Small intestine (tissue), 7 donors: ENCODE results near the gene ETFDH. TPM values are rescaled to one million over a fixed set of nuclear protein-coding genes. Genes with fewer than 3 reads are reported as not detected.

Experiments
- DNase-seq, 2 donors: peaks; one replicate each; pipeline versions ENCODE4 v3.0.0 to v3.0.0-alpha.2; 2013
- FAIRE-seq: peaks from 2 replicates; lab custom pipeline; 2012; peaks lifted over from hg19 to GRCh38; lab: Jason Lieb, UNC
- H3K27ac ChIP-seq, 3 donors: one replicate each; pipeline ENCODE4 v1.5.1; 2013; ENCODE audit warnings: low read length in 2 of 3, mild to moderate bottlenecking in 2 of 3, control low read depth in 1 of 3, inconsistent platforms in 1 of 3, low read depth in 1 of 3, moderate library complexity in 1 of 3
- H3K27me3 ChIP-seq, 3 donors: one replicate each; pipeline ENCODE4 v1.6.1; 2013; ENCODE audit warnings: low read length in 3 of 3, inconsistent platforms in 1 of 3; ENCODE audit not compliant: control insufficient read depth in 3 of 3, insufficient read depth in 3 of 3
- H3K36me3 ChIP-seq, 3 donors: one replicate each; pipeline ENCODE4 v1.6.1; 2013; ENCODE audit warnings: low read length in 3 of 3, inconsistent platforms in 1 of 3, low read depth in 1 of 3, mild to moderate bottlenecking in 1 of 3, moderate library complexity in 1 of 3; ENCODE audit not compliant: control insufficient read depth in 3 of 3, insufficient read depth in 2 of 3
- H3K4me1 ChIP-seq, 3 donors: one replicate each; pipeline ENCODE4 v1.6.1; 2013; ENCODE audit warnings: low read length in 2 of 3, inconsistent platforms in 1 of 3, low read depth in 1 of 3, mild to moderate bottlenecking in 1 of 3, moderate library complexity in 1 of 3; ENCODE audit not compliant: control insufficient read depth in 3 of 3, insufficient read depth in 2 of 3
- H3K4me3 ChIP-seq, 3 donors: one replicate each; pipeline ENCODE4 v1.5.1; 2013; ENCODE audit warnings: low read length in 3 of 3, control low read depth in 1 of 3, inconsistent platforms in 1 of 3, low read depth in 1 of 3, mild to moderate bottlenecking in 1 of 3, moderate library complexity in 1 of 3
- H3K9me3 ChIP-seq, 2 donors: one replicate each; pipeline ENCODE4 v1.6.1; 2013; ENCODE audit warnings: low read depth in 1 of 2, low read length in 1 of 2; ENCODE audit not compliant: control insufficient read depth in 2 of 2, insufficient read depth in 1 of 2
- WGBS, 3 donors: extraction: QIAGEN DNeasy Blood & Tissue Kit; methylation state at CpG; one replicate each; pipeline ENCODE4 v1.1.7; 2013; 5-methylcytosine and 5-hydroxymethylcytosine counted together
- polyA plus RNA-seq, 4 donors: library from polyadenylated mRNA; stranded (reverse) in 3 of 4; unstranded in 1 of 4; fragments of 200-250 nt in 3 of 4; fragments of 120-200 nt in 1 of 4; gene quantifications; one replicate each; pipeline versions ENCODE4 v1.2.1 to v1.2.3, GENCODE V29; 2013
- donor health status: healthy with polysubstance abuse.
- donor health status: control.
- donor health status: control.
- donor health status: Bipolar disorder and iron deficiency.
- donor health status: healthy.

The ETFDH gene
- polyA plus RNA-seq, 4 donors = 30.6 to 72.4 (median 43.0) TPM

- Histone ChIP-seq H3K4me1 (peaks cover 0 to 3% (median 0%) of the 10 kb centered on the region in 3 donors), H3K36me3 (peaks cover 8 to 15% (median 9%) of the 10 kb centered on the region in 3 donors), H3K27ac (peak overlapping the region; percentile 71 to 94 (median 90)), H3K4me3 (peak overlapping the region; percentile 69 to 80 (median 70)), H3K9me3 (no peaks in the 10 kb centered on the region), H3K27me3 (no peaks in the 10 kb centered on the region)
- FAIRE-seq = no peak
- WGBS, 3 donors = 2 to 8% (median 5%) methylated on average over 16 of the region's 16 CpGs
- peak; percentile 82 to 85 for DNase-seq
These were observed 50.3 kb downstream of the ETFDH start for GRCh38 chr4:158722291-158722916.

GRCh38 chr4:158722917-158723793 lies 51.1 kb downstream of the ETFDH start, which contains the start of gene PPID:
PPID (minus strand) TSS chr4:158723396; CDS start chr4:158723288, 108 bp downstream.
- FAIRE-seq (no peak), DNase-seq (peak; percentile 87 to 96)
- WGBS, 3 donors = 0% methylated on average over 63 to 65 of the region's 65 CpGs

GRCh38 chr4:158724637-158725036 lies 52.5 kb downstream of the ETFDH start:
- Histone ChIP-seq H3K4me3 (no peak overlapping the region), H3K27ac (no peak overlapping the region), H3K9me3 (no peaks in the 10 kb centered on the region), H3K4me1 (peaks cover 0 to 3% (median 0%) of the 10 kb centered on the region in 3 donors), H3K36me3 (peaks cover 2 to 4% (median 4%) of the 10 kb centered on the region in 3 donors), H3K27me3 (no peaks in the 10 kb centered on the region)
- WGBS, 3 donors = 82 to 86% (median 83%) methylated on average over 4 of the region's 4 CpGs
- DNase-seq (no peak), FAIRE-seq (no peak)

More at GRCh38 chr4:158722917-158723793, 51.1 kb downstream of the ETFDH start, which contains the start of gene PPID:
- Histone ChIP-seq H3K27me3 (no peaks in the 10 kb centered on the region), H3K4me1 (peaks cover 0 to 3% (median 0%) of the 10 kb centered on the region in 3 donors), H3K27ac (peak within 1 kb of the TSS; percentile 71 to 94 (median 90)), H3K36me3 (peaks cover 3 to 9% (median 8%) of the 10 kb centered on the region in 3 donors), H3K4me3 (peak within 1 kb of the TSS; percentile 69 to 80 (median 70)), H3K9me3 (no peaks in the 10 kb centered on the region)

GRCh38 chr4:158726633-158727032 lies 54.5 kb downstream of the ETFDH start:
- H3K4me3 ChIP-seq = no peak overlapping the region
- no peak for DNase-seq
- 80 to 93% (median 84%) methylated on average over 6 of the region's 6 CpGs for WGBS, 3 donors
- H3K27ac ChIP-seq = no peak overlapping the region
- no peaks in the 10 kb centered on the region for H3K4me1 ChIP-seq
- H3K36me3 ChIP-seq = no peaks in the 10 kb centered on the region
- H3K27me3 ChIP-seq = no peaks in the 10 kb centered on the region
- no peak for FAIRE-seq
- no peaks in the 10 kb centered on the region for H3K9me3 ChIP-seq

GRCh38 chr4:158728236-158728635 lies 56.1 kb downstream of the ETFDH start:
- DNase-seq (no peak), FAIRE-seq (no peak)
- H3K27me3 ChIP-seq = no peaks in the 10 kb centered on the region
- no peak overlapping the region for H3K4me3 ChIP-seq
- WGBS, 3 donors = 61 to 81% (median 67%) methylated on average over 1 of the region's 1 CpG
- H3K36me3 ChIP-seq = no peaks in the 10 kb centered on the region
- H3K4me1 ChIP-seq = no peaks in the 10 kb centered on the region
- no peak overlapping the region for H3K27ac ChIP-seq
- H3K9me3 ChIP-seq = no peaks in the 10 kb centered on the region

- Histone ChIP-seq H3K36me3 (no peaks in the 10 kb centered on the region), H3K27me3 (no peaks in the 10 kb centered on the region), H3K4me1 (no peaks in the 10 kb centered on the region), H3K27ac (no peak overlapping the region), H3K9me3 (no peaks in the 10 kb centered on the region), H3K4me3 (no peak overlapping the region)
- 19 to 25% (median 20%) methylated on average over 5 of the region's 5 CpGs for whole genome bisulfite sequencing, 3 donors
- peak; percentile 64 to 65 for DNase-seq
- FAIRE-seq = no peak
These were observed 57.8 kb downstream of the ETFDH start for GRCh38 chr4:158729716-158730559.

GRCh38 chr4:158738866-158739265 lies 66.8 kb downstream of the ETFDH start:
- DNase-seq = no peak
- FAIRE-seq = no peak
- 94 to 98% (median 97%) methylated on average over 2 of the region's 2 CpGs for WGBS, 3 donors
- Histone ChIP-seq H3K4me3 (no peak overlapping the region), H3K36me3 (no peaks in the 10 kb centered on the region), H3K4me1 (no peaks in the 10 kb centered on the region), H3K9me3 (no peaks in the 10 kb centered on the region), H3K27me3 (peaks cover 0 to 2% (median 0%) of the 10 kb centered on the region in 3 donors), H3K27ac (no peak overlapping the region)

- WGBS, 3 donors = 92 to 100% (median 94%) methylated on average over 2 of the region's 2 CpGs
- FAIRE-seq = no peak
- H3K9me3 ChIP-seq = peaks cover 0 to 4% of the 10 kb centered on the region in 2 donors
These were observed 67.5 kb downstream of the ETFDH start for GRCh38 chr4:158739600-158739999.

More at GRCh38 chr4:158739600-158739999, 67.5 kb downstream of the ETFDH start:
- no peaks in the 10 kb centered on the region for H3K36me3 ChIP-seq
- peaks cover 0 to 2% (median 0%) of the 10 kb centered on the region in 3 donors for H3K27me3 ChIP-seq
- DNase-seq = no peak
- H3K27ac ChIP-seq = no peak overlapping the region
- no peaks in the 10 kb centered on the region for H3K4me1 ChIP-seq
- H3K4me3 ChIP-seq = no peak overlapping the region
